ENCODE results near the gene IFITM10.

The IFITM10 gene

GRCh38 chr11:1737080-1737757 is 13.2 kb downstream of the IFITM10 start:
- no peak for DNase-seq
- TF ChIP-seq POLR2A (IDR thresholded peaks at IDR 0.05; ENCODE audit: low read length) (no peak), GATA1 (IDR thresholded peaks at IDR 0.05; ENCODE audit: low read depth, low read length) (no peak)

GRCh38 chr11:1736447-1736992 is 13.9 kb downstream of the IFITM10 start:
- no peak for DNase-seq
- TF ChIP-seq POLR2A (IDR thresholded peaks at IDR 0.05; ENCODE audit: low read length), result no peak
- TF ChIP-seq GATA1 (IDR thresholded peaks at IDR 0.05; ENCODE audit: low read depth, low read length), result no peak

- TF ChIP-seq GATA1 (IDR thresholded peaks at IDR 0.05; ENCODE audit: low read depth, low read length) (no peak), POLR2A (IDR thresholded peaks at IDR 0.05; ENCODE audit: low read length) (no peak)
- no peak for DNase-seq
Observed at GRCh38 chr11:1735271-1735670, 15.1 kb downstream of the IFITM10 start.

- TF ChIP-seq GATA1 (IDR thresholded peaks at IDR 0.05; ENCODE audit: low read depth, low read length), result no peak
- TF ChIP-seq POLR2A (IDR thresholded peaks at IDR 0.05; ENCODE audit: low read length), result no peak
- no peak for DNase-seq
Observed at GRCh38 chr11:1734641-1735081, 15.7 kb downstream of the IFITM10 start.

- no peak for DNase-seq
- TF ChIP-seq POLR2A (IDR thresholded peaks at IDR 0.05; ENCODE audit: low read length) (no peak), GATA1 (IDR thresholded peaks at IDR 0.05; ENCODE audit: low read depth, low read length) (no peak)
Observed at GRCh38 chr11:1733716-1734640, 16.4 kb downstream of the IFITM10 start.

- TF ChIP-seq POLR2A (IDR thresholded peaks at IDR 0.05; ENCODE audit: low read length) (no peak), GATA1 (IDR thresholded peaks at IDR 0.05; ENCODE audit: low read depth, low read length) (no peak)
- no peak for DNase-seq
Observed at GRCh38 chr11:1733009-1733715, 17.2 kb downstream of the IFITM10 start.

GRCh38 chr11:1732418-1733008 is 17.9 kb downstream of the IFITM10 start:
- TF ChIP-seq GATA1 (IDR thresholded peaks at IDR 0.05; ENCODE audit: low read depth, low read length) (no peak), POLR2A (IDR thresholded peaks at IDR 0.05; ENCODE audit: low read length) (no peak)
- no peak for DNase-seq

GRCh38 chr11:1731451-1732059 is 18.8 kb downstream of the IFITM10 start:
- TF ChIP-seq GATA1 (IDR thresholded peaks at IDR 0.05; ENCODE audit: low read depth, low read length) (no peak), POLR2A (IDR thresholded peaks at IDR 0.05; ENCODE audit: low read length) (no peak)
- DNase-seq, result no peak

GRCh38 chr11:1730059-1730629 is 20.3 kb downstream of the IFITM10 start:
- no peak for DNase-seq
- TF ChIP-seq POLR2A (IDR thresholded peaks at IDR 0.05; ENCODE audit: low read length) (no peak), GATA1 (IDR thresholded peaks at IDR 0.05; ENCODE audit: low read depth, low read length) (no peak)

- DNase-seq, result no peak
- TF ChIP-seq GATA1 (IDR thresholded peaks at IDR 0.05; ENCODE audit: low read depth, low read length) (no peak), POLR2A (IDR thresholded peaks at IDR 0.05; ENCODE audit: low read length) (no peak)
Observed at GRCh38 chr11:1729692-1730011, 20.7 kb downstream of the IFITM10 start.

GRCh38 chr11:1728931-1729691 is 21.3 kb downstream of the IFITM10 start:
- TF ChIP-seq POLR2A (IDR thresholded peaks at IDR 0.05; ENCODE audit: low read length) (no peak), GATA1 (IDR thresholded peaks at IDR 0.05; ENCODE audit: low read depth, low read length) (no peak)
- no peak for DNase-seq

- DNase-seq, result no peak
- TF ChIP-seq GATA1 (IDR thresholded peaks at IDR 0.05; ENCODE audit: low read depth, low read length) (no peak), POLR2A (IDR thresholded peaks at IDR 0.05; ENCODE audit: low read length) (no peak)
Observed at GRCh38 chr11:1728301-1728700, 22.1 kb downstream of the IFITM10 start.
